COLO829 (cell line): Measurements from ENCODE around the gene APP.
"Not testable (repeated sequence)": the region's sequence is repeated elsewhere in the genome, so short reads cannot be mapped to it uniquely, and the experiment has no call there.

Experiments used
- DNase-seq: peaks from one replicate; pipeline ENCODE4 v3.0.0; 2012; ENCODE audit warnings: low spot score

Gene APP

GRCh38 chr21:26020081-26020480, 150.5 kb downstream of the APP start:
- DNase-seq = no peak

- DNase-seq = no peak
These were observed 151.3 kb downstream of the APP start for GRCh38 chr21:26019236-26019635.

GRCh38 chr21:26013970-26014369, 156.6 kb downstream of the APP start:
- no peak for DNase-seq

GRCh38 chr21:26012482-26012881, 158.1 kb downstream of the APP start:
- DNase-seq = not testable (repeated sequence)

GRCh38 chr21:26011292-26011940, 159.2 kb downstream of the APP start:
- DNase-seq = no peak

GRCh38 chr21:26007951-26008498, 162.5 kb downstream of the APP start:
- DNase-seq = no peak

GRCh38 chr21:26005464-26005863, 165.1 kb downstream of the APP start:
- no peak for DNase-seq

- DNase-seq = no peak
These were observed 167.2 kb downstream of the APP start for GRCh38 chr21:26003404-26003803.

GRCh38 chr21:26001356-26001755, 169.2 kb downstream of the APP start:
- DNase-seq = no peak

- DNase-seq = no peak
These were observed 170.5 kb downstream of the APP start for GRCh38 chr21:25999921-26000582.

GRCh38 chr21:25997788-25998611, 172.6 kb downstream of the APP start:
- peak; percentile 13 for DNase-seq

GRCh38 chr21:25995278-25995677, 175.3 kb downstream of the APP start:
- DNase-seq = no peak

GRCh38 chr21:25994758-25995163, 175.8 kb downstream of the APP start:
- DNase-seq = no peak

- no peak for DNase-seq
These were observed 181.8 kb downstream of the APP start for GRCh38 chr21:25988738-25989137.

- no peak for DNase-seq
These were observed 183.0 kb downstream of the APP start for GRCh38 chr21:25987531-25987930.

- DNase-seq = no peak
These were observed 183.6 kb downstream of the APP start for GRCh38 chr21:25986928-25987327.

GRCh38 chr21:25985990-25986389, 184.6 kb downstream of the APP start:
- no peak for DNase-seq

- DNase-seq = no peak
These were observed 186.0 kb downstream of the APP start for GRCh38 chr21:25984538-25984937.

GRCh38 chr21:25983745-25984144, 186.8 kb downstream of the APP start:
- no peak for DNase-seq

- no peak for DNase-seq
These were observed 189.9 kb downstream of the APP start for GRCh38 chr21:25980710-25981109.

- no peak for DNase-seq
These were observed 190.5 kb downstream of the APP start for GRCh38 chr21:25979845-25980616.

- no peak for DNase-seq
These were observed 193.4 kb downstream of the APP start for GRCh38 chr21:25977068-25977611.
